NT2/D1 (cell line): ENCODE measurements around the gene EMILIN2.

ENCODE experiments used
- YY1 ChIP-seq: IDR thresholded peaks from 2 replicates; pipeline ENCODE4 v1.6.1; 2011; ENCODE audit not compliant: insufficient read length, insufficient read depth
- ZNF274 ChIP-seq: IDR thresholded peaks from 2 replicates; pipeline ENCODE4 v1.6.1; 2011; ENCODE audit warnings: mild to moderate bottlenecking, low read depth, low read length

- TF ChIP-seq YY1 (no peak), ZNF274 (no peak)
These were observed 776 bp downstream of the EMILIN2 start for GRCh38 chr18:2847317-2848246.
